Measurements from ENCODE around the gene FXN. TPM values are rescaled to one million over a fixed set of nuclear protein-coding genes. Genes with fewer than 3 reads are reported as not detected.

The FXN gene
- total and polyA plus RNA-seq, 3 experiments from 2014 or later: 30.0 to 56.1 (median 31.1) TPM

GRCh38 chr9:68999393-69000105, 36.0 kb upstream of the FXN start:
- Histone ChIP-seq H3K27ac (ENCODE audit: low read depth, low read length) (no peak overlapping the region), H3K4me1 (ENCODE audit: insufficient read depth, low read length) (peaks cover 7% of the 10 kb centered on the region), H3K9me3 (ENCODE audit: low read length) (no peaks in the 10 kb centered on the region), H3K4me3 (ENCODE audit: low read length) (no peak overlapping the region), H3K36me3 (ENCODE audit: insufficient read depth, low read length) (no peaks in the 10 kb centered on the region), H3K27me3 (ENCODE audit: insufficient read depth, low read length, poor library complexity, severe bottlenecking) (no peaks in the 10 kb centered on the region)
- Mint-ChIP-seq H3K9me3 (no peaks in the 10 kb centered on the region), H3K27ac (peak overlapping the region in 1 of 8 donors; percentile 50), H3K36me3 (no peaks in the 10 kb centered on the region), H3K4me3 (no peak overlapping the region), H3K4me1 (peaks cover 9 to 14% (median 9%) of the 10 kb centered on the region in 3 donors), H3K27me3 (peaks cover 6 to 15% of the 10 kb centered on the region in 2 donors)
- peak; percentile 15 to 69 (median 57) for DNase-seq
- CTCF ChIA-PET: interaction anchor here (0.6 to 1.2 kb wide), 8 partner anchors 10 to 417 kb away, joined by 3 to 5 read pairs (median 4); no protein-coding TSS in a partner anchor
- POLR2A ChIA-PET: no interaction called here

GRCh38 chr9:69001921-69002320, 33.6 kb upstream of the FXN start:
- Histone ChIP-seq H3K4me1 (ENCODE audit: insufficient read depth, low read length) (no peaks in the 10 kb centered on the region), H3K9me3 (ENCODE audit: low read length) (no peaks in the 10 kb centered on the region), H3K27ac (ENCODE audit: low read depth, low read length) (no peak overlapping the region), H3K36me3 (ENCODE audit: insufficient read depth, low read length) (no peaks in the 10 kb centered on the region), H3K4me3 (ENCODE audit: low read length) (no peak overlapping the region), H3K27me3 (ENCODE audit: insufficient read depth, low read length, poor library complexity, severe bottlenecking) (no peaks in the 10 kb centered on the region)
- no peaks in the 10 kb centered on the region for H3K36me3 Mint-ChIP-seq
- CTCF ChIA-PET: no interaction called here
- H3K4me1 Mint-ChIP-seq: peaks cover 0 to 4% (median 0%) of the 10 kb centered on the region in 3 donors
- no peak overlapping the region for H3K4me3 Mint-ChIP-seq
- no peaks in the 10 kb centered on the region for H3K9me3 Mint-ChIP-seq
- no peak overlapping the region for H3K27ac Mint-ChIP-seq
- POLR2A ChIA-PET: no interaction called here
- H3K27me3 Mint-ChIP-seq: peaks cover 11 to 28% of the 10 kb centered on the region in 2 donors
- no peak for DNase-seq

GRCh38 chr9:69003051-69003450, 32.5 kb upstream of the FXN start:
- no peaks in the 10 kb centered on the region for H3K36me3 Mint-ChIP-seq
- no peak overlapping the region for H3K4me3 Mint-ChIP-seq
- H3K4me1 Mint-ChIP-seq: peaks cover 0 to 4% (median 0%) of the 10 kb centered on the region in 3 donors
- POLR2A ChIA-PET: no interaction called here
- CTCF ChIA-PET: no interaction called here
- Histone ChIP-seq H3K9me3 (ENCODE audit: low read length) (no peaks in the 10 kb centered on the region), H3K4me1 (ENCODE audit: insufficient read depth, low read length) (no peaks in the 10 kb centered on the region), H3K4me3 (ENCODE audit: low read length) (no peak overlapping the region), H3K27me3 (ENCODE audit: insufficient read depth, low read length, poor library complexity, severe bottlenecking) (no peaks in the 10 kb centered on the region), H3K27ac (ENCODE audit: low read depth, low read length) (no peak overlapping the region), H3K36me3 (ENCODE audit: insufficient read depth, low read length) (no peaks in the 10 kb centered on the region)
- no peak for DNase-seq
- H3K9me3 Mint-ChIP-seq: no peaks in the 10 kb centered on the region
- H3K27me3 Mint-ChIP-seq: peaks cover 15 to 37% of the 10 kb centered on the region in 2 donors
- peak overlapping the region in 1 of 8 donors; percentile 46 for H3K27ac Mint-ChIP-seq

GRCh38 chr9:69004836-69005235, 30.7 kb upstream of the FXN start:
- H3K27me3 Mint-ChIP-seq: peaks cover 15 to 44% of the 10 kb centered on the region in 2 donors
- H3K4me1 Mint-ChIP-seq: no peaks in the 10 kb centered on the region
- no peaks in the 10 kb centered on the region for H3K9me3 Mint-ChIP-seq
- POLR2A ChIA-PET: no interaction called here
- no peaks in the 10 kb centered on the region for H3K36me3 Mint-ChIP-seq
- H3K4me3 Mint-ChIP-seq: no peak overlapping the region
- H3K27me3 ChIP-seq (ENCODE audit: insufficient read depth, low read length, poor library complexity, severe bottlenecking): no peaks in the 10 kb centered on the region
- CTCF ChIA-PET: no interaction called here
- no peaks in the 10 kb centered on the region for H3K36me3 ChIP-seq (ENCODE audit: insufficient read depth, low read length)
- no peak overlapping the region for H3K4me3 ChIP-seq (ENCODE audit: low read length)
- no peak overlapping the region for H3K27ac Mint-ChIP-seq
- H3K9me3 ChIP-seq (ENCODE audit: low read length): no peaks in the 10 kb centered on the region
- no peak overlapping the region for H3K27ac ChIP-seq (ENCODE audit: low read depth, low read length)
- no peak for DNase-seq
- no peaks in the 10 kb centered on the region for H3K4me1 ChIP-seq (ENCODE audit: insufficient read depth, low read length)

GRCh38 chr9:69009708-69010107, 25.8 kb upstream of the FXN start:
- POLR2A ChIA-PET: no interaction called here
- no peak for DNase-seq

GRCh38 chr9:69012696-69013381, 22.7 kb upstream of the FXN start:
- peak overlapping the region in 1 of 7 donors; percentile 14 for H3K4me3 Mint-ChIP-seq
- Histone ChIP-seq H3K9me3 (ENCODE audit: low read length) (no peaks in the 10 kb centered on the region), H3K27ac (ENCODE audit: low read depth, low read length) (no peak overlapping the region), H3K4me3 (ENCODE audit: low read length) (no peak overlapping the region), H3K27me3 (ENCODE audit: insufficient read depth, low read length, poor library complexity, severe bottlenecking) (no peaks in the 10 kb centered on the region), H3K36me3 (ENCODE audit: insufficient read depth, low read length) (no peaks in the 10 kb centered on the region), H3K4me1 (ENCODE audit: insufficient read depth, low read length) (no peaks in the 10 kb centered on the region)
- ChIA-PET POLR2A (no interaction called here), CTCF (interaction anchor here (1.3 kb wide), 1 partner anchor 13 kb away, joined by 4 read pairs; no protein-coding TSS in a partner anchor)
- peaks cover 8 to 50% of the 10 kb centered on the region in 2 donors for H3K27me3 Mint-ChIP-seq
- peaks cover 3 to 9% (median 6%) of the 10 kb centered on the region in 3 donors for H3K4me1 Mint-ChIP-seq
- H3K36me3 Mint-ChIP-seq: no peaks in the 10 kb centered on the region
- H3K9me3 Mint-ChIP-seq: peaks cover 0 to 2% (median 0%) of the 10 kb centered on the region in 5 donors
- no peak overlapping the region for H3K27ac Mint-ChIP-seq
- no peak for DNase-seq

More at GRCh38 chr9:69009708-69010107, 25.8 kb upstream of the FXN start:
- Mint-ChIP-seq H3K4me3 (no peak overlapping the region), H3K9me3 (peaks cover 0 to 2% (median 0%) of the 10 kb centered on the region in 5 donors), H3K36me3 (no peaks in the 10 kb centered on the region), H3K4me1 (peaks cover 3 to 9% (median 6%) of the 10 kb centered on the region in 3 donors), H3K27me3 (peaks cover 15 to 62% of the 10 kb centered on the region in 2 donors), H3K27ac (no peak overlapping the region)
- Histone ChIP-seq H3K36me3 (ENCODE audit: insufficient read depth, low read length) (no peaks in the 10 kb centered on the region), H3K9me3 (ENCODE audit: low read length) (no peaks in the 10 kb centered on the region), H3K4me1 (ENCODE audit: insufficient read depth, low read length) (no peaks in the 10 kb centered on the region), H3K27me3 (ENCODE audit: insufficient read depth, low read length, poor library complexity, severe bottlenecking) (no peaks in the 10 kb centered on the region), H3K4me3 (ENCODE audit: low read length) (no peak overlapping the region), H3K27ac (ENCODE audit: low read depth, low read length) (no peak overlapping the region)
- CTCF ChIA-PET: interaction anchor here (1.6 to 2.0 kb wide), 2 partner anchors 10 to 26 kb away, joined by 3 to 4 read pairs; partner anchors contain the start of gene FXN

GRCh38 chr9:69013382-69013727, 22.2 kb upstream of the FXN start:
- Mint-ChIP-seq H3K27me3 (peaks cover 8 to 45% of the 10 kb centered on the region in 2 donors), H3K36me3 (no peaks in the 10 kb centered on the region), H3K27ac (no peak overlapping the region), H3K9me3 (peaks cover 0 to 2% (median 0%) of the 10 kb centered on the region in 5 donors), H3K4me3 (no peak overlapping the region), H3K4me1 (peaks cover 4 to 9% (median 7%) of the 10 kb centered on the region in 3 donors)
- Histone ChIP-seq H3K4me3 (ENCODE audit: low read length) (no peak overlapping the region), H3K4me1 (ENCODE audit: insufficient read depth, low read length) (no peaks in the 10 kb centered on the region), H3K27ac (ENCODE audit: low read depth, low read length) (no peak overlapping the region), H3K27me3 (ENCODE audit: insufficient read depth, low read length, poor library complexity, severe bottlenecking) (no peaks in the 10 kb centered on the region), H3K36me3 (ENCODE audit: insufficient read depth, low read length) (no peaks in the 10 kb centered on the region), H3K9me3 (ENCODE audit: low read length) (no peaks in the 10 kb centered on the region)
- DNase-seq: no peak
- ChIA-PET CTCF (interaction anchor here (1.3 kb wide), 1 partner anchor 14 kb away, joined by 4 read pairs; no protein-coding TSS in a partner anchor), POLR2A (no interaction called here)

GRCh38 chr9:69014013-69014412, 21.5 kb upstream of the FXN start, which contains the start of gene PRKACG:
Gene PRKACG (minus strand): TSS chr9:69014113. CDS start chr9:69014092, 21 bp downstream.
- H3K27ac Mint-ChIP-seq: no peak within 1 kb of the TSS
- H3K4me3 Mint-ChIP-seq: peak within 1 kb of the TSS in 1 of 7 donors; percentile 14
- peaks cover 8 to 44% of the 10 kb centered on the region in 2 donors for H3K27me3 Mint-ChIP-seq
- Histone ChIP-seq H3K27ac (ENCODE audit: low read depth, low read length) (no peak within 1 kb of the TSS), H3K9me3 (ENCODE audit: low read length) (no peaks in the 10 kb centered on the region), H3K27me3 (ENCODE audit: insufficient read depth, low read length, poor library complexity, severe bottlenecking) (no peaks in the 10 kb centered on the region), H3K4me1 (ENCODE audit: insufficient read depth, low read length) (peaks cover 5% of the 10 kb centered on the region), H3K36me3 (ENCODE audit: insufficient read depth, low read length) (no peaks in the 10 kb centered on the region), H3K4me3 (ENCODE audit: low read length) (no peak within 1 kb of the TSS)
- POLR2A ChIA-PET: no interaction called here
- no peak for DNase-seq
- no peaks in the 10 kb centered on the region for H3K36me3 Mint-ChIP-seq
- CTCF ChIA-PET: no interaction called here
- H3K9me3 Mint-ChIP-seq: peaks cover 0 to 2% (median 0%) of the 10 kb centered on the region in 5 donors
- peaks cover 10 to 14% (median 14%) of the 10 kb centered on the region in 3 donors for H3K4me1 Mint-ChIP-seq

Data from CD8-positive, alpha-beta memory T cell (primary cell).